HG03439 (cell line): ENCODE measurements around the gene ACOT8.
"Not testable (repeated sequence)": the region's sequence is repeated elsewhere in the genome, so short reads cannot be mapped to it uniquely, and the experiment has no call there.

Source experiments
- ATAC-seq: cut with Tn5 transposase; IDR thresholded peaks from one replicate; pipeline ENCODE4 v1.9.1; 2021; ENCODE audit warnings: mild to moderate bottlenecking, moderate library complexity; ENCODE audit not compliant: unreplicated experiment

Gene ACOT8

DNA sequence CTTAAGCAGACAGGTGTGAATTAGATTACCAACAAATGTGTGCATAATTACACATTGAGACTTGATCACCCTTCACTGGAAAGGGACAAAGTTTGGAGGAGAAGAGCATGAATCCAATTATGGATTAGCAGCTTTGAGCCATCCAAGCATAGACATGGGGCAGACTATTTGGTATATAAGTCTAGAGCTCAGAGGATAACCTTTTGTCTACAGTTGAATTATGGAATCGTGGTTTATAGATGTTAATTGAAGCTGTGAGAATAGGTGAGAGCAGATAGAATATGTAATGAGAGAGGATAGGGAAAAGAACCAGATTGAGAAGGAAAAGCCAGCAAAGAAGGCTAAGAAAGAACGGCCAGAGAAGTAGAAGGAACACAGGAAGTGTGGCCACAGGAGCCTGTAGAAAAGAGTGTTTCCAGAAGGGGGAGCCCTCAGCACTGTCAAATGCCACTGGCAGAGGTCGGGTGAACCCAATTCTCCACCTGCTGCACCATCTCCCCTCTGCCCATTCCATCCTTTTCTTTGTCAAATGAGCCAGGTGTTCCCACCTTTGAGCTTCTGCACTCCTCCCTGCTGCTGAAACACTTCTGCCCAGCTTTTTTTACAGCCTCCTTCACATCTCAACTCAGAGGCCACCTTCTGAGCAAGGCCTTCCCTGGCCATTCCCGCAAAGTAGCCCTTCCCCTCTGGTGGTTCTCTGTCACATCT, 58.1 kb downstream of the ACOT8 start:
- ATAC-seq = no peak

GRCh38 chr20:45797955-45798354, 59.2 kb downstream of the ACOT8 start:
- ATAC-seq = not testable (repeated sequence)

DNA sequence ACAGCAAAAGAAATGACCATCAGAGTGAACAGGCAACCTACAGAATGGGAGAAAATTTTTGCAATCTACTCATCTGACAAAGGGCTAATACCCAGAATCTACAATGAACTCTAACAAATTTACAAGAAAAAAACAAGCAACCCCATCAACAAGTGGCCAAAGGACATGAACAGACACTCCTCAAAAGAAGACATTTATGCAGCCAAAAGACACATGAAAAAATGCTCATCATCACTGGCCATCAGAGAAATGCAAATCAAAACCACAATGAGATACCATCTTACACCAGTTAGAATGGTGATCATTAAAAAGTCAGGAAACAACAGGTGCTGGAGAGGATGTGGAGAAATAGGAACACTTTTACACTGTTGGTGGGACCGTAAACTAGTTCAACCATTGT, 59.7 kb downstream of the ACOT8 start:
- ATAC-seq = not testable (repeated sequence)

- ATAC-seq = no peak
These were observed 60.7 kb downstream of the ACOT8 start for GRCh38 chr20:45796337-45797065.

- no peak for ATAC-seq
These were observed 64.7 kb downstream of the ACOT8 start for GRCh38 chr20:45792317-45793118.
